Suprapubic skin (tissue), 4 donors: ENCODE measurements around the gene CSAD.

Experiments
- POLR2A ChIP-seq, 2 donors: fragments of 450-650 bp; IDR thresholded peaks; one replicate each; pipeline ENCODE4 v1.6.1; 2017; ENCODE audit warnings: antibody characterized with exemption in 2 of 2, mild to moderate bottlenecking in 2 of 2, moderate library complexity in 2 of 2
- POLR2AphosphoS5 ChIP-seq, 3 donors: sonication (generic); formaldehyde crosslinking; IDR thresholded peaks; one replicate each; pipeline ENCODE4 v1.6.1; 2017; ENCODE audit warnings: antibody characterized with exemption in 3 of 3
- TF ChIP-seq, protein P1 (sequence below), 2 donors: fragments of 200-600 bp in 1 of 2; fragments of 450-650 bp in 1 of 2; sonication (generic) in 1 of 2; IDR thresholded peaks; one replicate each; pipeline ENCODE4 v1.5.1; 2016 to 2019; ENCODE audit warnings: antibody characterized with exemption in 2 of 2, mild to moderate bottlenecking in 1 of 2, moderate library complexity in 1 of 2

DNA sequence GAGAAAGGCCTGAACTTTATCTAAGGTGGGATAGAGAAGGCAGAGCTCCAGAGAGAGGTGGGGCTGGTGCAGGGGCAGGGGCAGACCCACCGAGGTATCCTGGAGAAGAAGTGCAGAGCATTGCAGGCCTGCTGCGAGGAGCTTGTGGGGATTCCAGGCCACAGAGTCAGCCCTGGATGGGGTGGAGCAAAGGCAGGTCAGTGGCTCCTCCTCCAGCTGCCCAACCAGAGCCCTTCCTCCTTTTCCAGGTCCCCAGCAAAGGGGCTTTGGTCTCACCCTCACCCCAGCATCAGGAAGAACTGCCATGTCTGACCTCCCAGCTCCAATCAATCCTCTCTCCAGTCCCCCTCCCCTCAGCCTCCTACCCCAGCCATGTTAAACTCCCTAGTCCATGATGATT lies 20.1 kb downstream of the CSAD start:
- TF ChIP-seq, protein P1, sequence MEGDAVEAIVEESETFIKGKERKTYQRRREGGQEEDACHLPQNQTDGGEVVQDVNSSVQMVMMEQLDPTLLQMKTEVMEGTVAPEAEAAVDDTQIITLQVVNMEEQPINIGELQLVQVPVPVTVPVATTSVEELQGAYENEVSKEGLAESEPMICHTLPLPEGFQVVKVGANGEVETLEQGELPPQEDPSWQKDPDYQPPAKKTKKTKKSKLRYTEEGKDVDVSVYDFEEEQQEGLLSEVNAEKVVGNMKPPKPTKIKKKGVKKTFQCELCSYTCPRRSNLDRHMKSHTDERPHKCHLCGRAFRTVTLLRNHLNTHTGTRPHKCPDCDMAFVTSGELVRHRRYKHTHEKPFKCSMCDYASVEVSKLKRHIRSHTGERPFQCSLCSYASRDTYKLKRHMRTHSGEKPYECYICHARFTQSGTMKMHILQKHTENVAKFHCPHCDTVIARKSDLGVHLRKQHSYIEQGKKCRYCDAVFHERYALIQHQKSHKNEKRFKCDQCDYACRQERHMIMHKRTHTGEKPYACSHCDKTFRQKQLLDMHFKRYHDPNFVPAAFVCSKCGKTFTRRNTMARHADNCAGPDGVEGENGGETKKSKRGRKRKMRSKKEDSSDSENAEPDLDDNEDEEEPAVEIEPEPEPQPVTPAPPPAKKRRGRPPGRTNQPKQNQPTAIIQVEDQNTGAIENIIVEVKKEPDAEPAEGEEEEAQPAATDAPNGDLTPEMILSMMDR (IDR thresholded peaks at IDR 0.05) = no peak
- TF ChIP-seq POLR2AphosphoS5 (IDR thresholded peaks at IDR 0.05) (no peak), POLR2A (IDR thresholded peaks at IDR 0.05) (no peak)
